Measurements from ENCODE around the gene CGREF1.

GRCh38 chr2:27091746-27092695 lies 26.9 kb downstream of the CGREF1 start:
- TF ChIP-seq RAD21 (conservative IDR thresholded peaks at IDR 0.05), result no peak
- no peak for TF ChIP-seq REST (IDR thresholded peaks at IDR 0.05; ENCODE audit: borderline replicate concordance)
- TF ChIP-seq CTCF (IDR thresholded peaks at IDR 0.05; ENCODE audit: poor library complexity, severe bottlenecking), result no peak
- TF ChIP-seq EZH2 (IDR thresholded peaks at IDR 0.05; ENCODE audit: borderline replicate concordance, insufficient read depth, low read length, poor library complexity, severe bottlenecking), result no peak
- no peak for TF ChIP-seq POLR2AphosphoS5 (IDR thresholded peaks at IDR 0.05)
- TF ChIP-seq TAF1 (IDR thresholded peaks at IDR 0.05; ENCODE audit: low read depth), result no peak
